ENCODE measurements around the gene IMPACT. TPM values are rescaled to one million over a fixed set of nuclear protein-coding genes. Genes with fewer than 3 reads are reported as not detected.

IMPACT gene
- total RNA-seq, 2 donors from 2014 or later = 44.0 to 59.2 TPM

GRCh38 chr18:24414349-24415003 lies 12.0 kb upstream of the IMPACT start:
- Histone ChIP-seq H3K4me1 (ENCODE audit: control insufficient read depth, insufficient read depth, low read length) (no peaks in the 10 kb centered on the region), H3K27me3 (ENCODE audit: control insufficient read depth, insufficient read depth, low read length, poor library complexity, severe bottlenecking) (no peaks in the 10 kb centered on the region), H3K9me3 (ENCODE audit: control insufficient read depth, low read length) (no peaks in the 10 kb centered on the region), H3K9ac (ENCODE audit: extremely low read depth, low read length, poor library complexity, severe bottlenecking) (no peak overlapping the region), H3K4me3 (ENCODE audit: low read length) (no peak overlapping the region), H3K27ac (ENCODE audit: low read depth, low read length) (no peak overlapping the region), H3K36me3 (ENCODE audit: control insufficient read depth, insufficient read depth, low read length) (no peaks in the 10 kb centered on the region)
- 85 to 87% methylated on average over 3 of the region's 3 CpGs for WGBS, 2 experiments (ENCODE audit: insufficient coverage in 1 of 2, insufficient read length in 1 of 2)
- no peak overlapping the region for H3K27ac Mint-ChIP-seq
- H3K27me3 Mint-ChIP-seq (ENCODE audit: insufficient read depth) = peaks cover 2% of the 10 kb centered on the region
- H3K36me3 Mint-ChIP-seq (ENCODE audit: low read depth) = no peaks in the 10 kb centered on the region
- no peak for TF ChIP-seq CTCF (conservative IDR thresholded peaks at IDR 0.05)
- H3K4me3 Mint-ChIP-seq = no peak overlapping the region
- DNase-seq = no peak
- peaks cover 6% of the 10 kb centered on the region for H3K4me1 Mint-ChIP-seq
- H3K9me3 Mint-ChIP-seq = no peaks in the 10 kb centered on the region

- 60 to 81% methylated on average over 1 to 3 of the region's 3 CpGs for WGBS, 2 experiments (ENCODE audit: insufficient coverage in 1 of 2, insufficient read length in 1 of 2)
- no peak for DNase-seq
- H3K36me3 Mint-ChIP-seq (ENCODE audit: low read depth) = no peaks in the 10 kb centered on the region
- H3K27ac Mint-ChIP-seq = no peak overlapping the region
- peaks cover 6% of the 10 kb centered on the region for H3K4me1 Mint-ChIP-seq
- H3K4me3 Mint-ChIP-seq = no peak overlapping the region
- Histone ChIP-seq H3K27me3 (ENCODE audit: control insufficient read depth, insufficient read depth, low read length, poor library complexity, severe bottlenecking) (no peaks in the 10 kb centered on the region), H3K4me1 (ENCODE audit: control insufficient read depth, insufficient read depth, low read length) (no peaks in the 10 kb centered on the region), H3K4me3 (ENCODE audit: low read length) (no peak overlapping the region), H3K36me3 (ENCODE audit: control insufficient read depth, insufficient read depth, low read length) (no peaks in the 10 kb centered on the region), H3K9me3 (ENCODE audit: control insufficient read depth, low read length) (no peaks in the 10 kb centered on the region), H3K9ac (ENCODE audit: extremely low read depth, low read length, poor library complexity, severe bottlenecking) (no peak overlapping the region), H3K27ac (ENCODE audit: low read depth, low read length) (no peak overlapping the region)
- H3K9me3 Mint-ChIP-seq = no peaks in the 10 kb centered on the region
- peaks cover 6% of the 10 kb centered on the region for H3K27me3 Mint-ChIP-seq (ENCODE audit: insufficient read depth)
- no peak for TF ChIP-seq CTCF (conservative IDR thresholded peaks at IDR 0.05)
Measured at GRCh38 chr18:24417480-24417879, 9.0 kb upstream of the IMPACT start.

GRCh38 chr18:24420551-24420950 lies 5.9 kb upstream of the IMPACT start:
- no peaks in the 10 kb centered on the region for H3K36me3 Mint-ChIP-seq (ENCODE audit: low read depth)
- no peak for TF ChIP-seq CTCF (conservative IDR thresholded peaks at IDR 0.05)
- H3K27ac Mint-ChIP-seq = no peak overlapping the region
- Histone ChIP-seq H3K27me3 (ENCODE audit: control insufficient read depth, insufficient read depth, low read length, poor library complexity, severe bottlenecking) (peaks cover 25% of the 10 kb centered on the region), H3K36me3 (ENCODE audit: control insufficient read depth, insufficient read depth, low read length) (no peaks in the 10 kb centered on the region), H3K4me3 (ENCODE audit: low read length) (no peak overlapping the region), H3K9ac (ENCODE audit: extremely low read depth, low read length, poor library complexity, severe bottlenecking) (no peak overlapping the region), H3K4me1 (ENCODE audit: control insufficient read depth, insufficient read depth, low read length) (no peaks in the 10 kb centered on the region), H3K27ac (ENCODE audit: low read depth, low read length) (no peak overlapping the region), H3K9me3 (ENCODE audit: control insufficient read depth, low read length) (no peaks in the 10 kb centered on the region)
- no peak for DNase-seq
- no peaks in the 10 kb centered on the region for H3K9me3 Mint-ChIP-seq
- no peak overlapping the region for H3K4me3 Mint-ChIP-seq
- WGBS, 2 experiments (ENCODE audit: insufficient coverage in 1 of 2, insufficient read length in 1 of 2) = 90 to 94% methylated on average over 2 to 4 of the region's 4 CpGs
- H3K27me3 Mint-ChIP-seq (ENCODE audit: insufficient read depth) = peaks cover 14% of the 10 kb centered on the region
- peaks cover 1% of the 10 kb centered on the region for H3K4me1 Mint-ChIP-seq
